ENCODE data around the gene SDK2. TPM values are rescaled to one million over a fixed set of nuclear protein-coding genes. Genes with fewer than 3 reads are reported as not detected.

The SDK2 gene
- total and polyA plus RNA-seq, 11 donors = 0.84 to 4.0 (median 2.6) TPM

GRCh38 chr17:73690676-73691075, 46.4 kb upstream of the SDK2 start:
- 74 to 84% (median 84%) methylated on average over 10 of the region's 10 CpGs for WGBS, 4 donors
- ATAC-seq = no peak
- H3K27me3 ChIP-seq = peaks cover 0 to 5% (median 0%) of the 10 kb centered on the region in 9 donors
- DNase-seq = no peak
- H3K36me3 ChIP-seq = no peaks in the 10 kb centered on the region
- peaks cover 0 to 3% (median 0%) of the 10 kb centered on the region in 12 donors for H3K9me3 ChIP-seq
- intact Hi-C loops (cut with DNase I) = no loop called here
- TF ChIP-seq CTCF (IDR thresholded peaks at IDR 0.05) = no peak
- no peak for TF ChIP-seq POLR2A (IDR thresholded peaks at IDR 0.05)
- no peak overlapping the region for H3K4me3 ChIP-seq
- no peak overlapping the region for H3K27ac ChIP-seq
- no peaks in the 10 kb centered on the region for H3K4me1 ChIP-seq

DNA sequence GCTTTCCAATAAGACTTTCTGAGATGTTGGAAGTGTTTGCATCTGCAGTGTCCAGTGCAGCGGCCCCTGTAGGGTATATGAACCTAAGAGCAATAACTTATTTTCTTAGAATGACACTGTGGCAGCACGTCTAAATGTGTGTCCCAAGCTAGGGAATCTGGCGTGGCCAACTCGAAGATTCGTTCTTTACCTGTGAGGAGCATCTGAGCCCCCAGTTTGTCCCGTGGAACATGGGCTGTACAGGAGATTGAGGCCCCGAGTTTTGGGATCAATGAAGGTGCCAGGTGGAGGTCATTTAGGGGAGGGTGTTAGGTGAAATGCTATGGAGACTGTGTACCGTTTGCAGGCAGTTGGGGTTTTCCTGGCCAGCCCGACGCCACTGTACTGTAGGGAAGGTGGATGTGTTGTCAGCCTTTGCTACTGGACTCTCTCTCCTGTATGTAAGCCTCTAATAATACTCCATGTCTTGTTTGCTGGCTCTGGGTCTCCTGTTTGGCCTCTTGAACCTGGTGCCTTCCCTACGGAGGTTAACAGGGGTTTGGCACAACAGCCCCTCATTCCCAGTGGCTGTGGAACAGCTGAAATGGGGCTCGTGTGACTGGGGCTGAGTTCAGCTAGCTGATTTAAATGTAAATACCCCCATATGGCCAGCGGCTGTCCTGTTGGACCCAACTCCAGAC, 45.5 kb upstream of the SDK2 start:
- TF ChIP-seq CTCF (IDR thresholded peaks at IDR 0.05) = no peak
- no peak for TF ChIP-seq POLR2A (IDR thresholded peaks at IDR 0.05)
- H3K27me3 ChIP-seq = peaks cover 0 to 5% (median 0%) of the 10 kb centered on the region in 9 donors
- H3K27ac ChIP-seq = no peak overlapping the region
- ATAC-seq = no peak
- no peaks in the 10 kb centered on the region for H3K4me1 ChIP-seq
- 80 to 92% (median 87%) methylated on average over 11 to 13 of the region's 13 CpGs for WGBS, 4 donors
- no peak overlapping the region for H3K4me3 ChIP-seq
- no peaks in the 10 kb centered on the region for H3K36me3 ChIP-seq
- H3K9me3 ChIP-seq = peaks cover 0 to 3% (median 0%) of the 10 kb centered on the region in 12 donors
- intact Hi-C loops (cut with DNase I) = no loop called here
- no peak for DNase-seq

GRCh38 chr17:73686961-73687360, 42.7 kb upstream of the SDK2 start:
- no peak overlapping the region for H3K4me3 ChIP-seq
- no peak overlapping the region for H3K27ac ChIP-seq
- WGBS, 4 donors = 75 to 92% (median 92%) methylated on average over 3 of the region's 3 CpGs
- peaks cover 0 to 10% (median 0%) of the 10 kb centered on the region in 9 donors for H3K27me3 ChIP-seq
- DNase-seq (no peak), ATAC-seq (no peak)
- no peaks in the 10 kb centered on the region for H3K4me1 ChIP-seq
- TF ChIP-seq CTCF (IDR thresholded peaks at IDR 0.05) = no peak
- no peak for TF ChIP-seq POLR2A (IDR thresholded peaks at IDR 0.05)
- intact Hi-C loops (cut with DNase I) = no loop called here
- H3K9me3 ChIP-seq = peaks cover 0 to 7% (median 2%) of the 10 kb centered on the region in 12 donors
- no peaks in the 10 kb centered on the region for H3K36me3 ChIP-seq

- DNase-seq (no peak), ATAC-seq (no peak)
- Histone ChIP-seq H3K27me3 (peaks cover 0 to 10% (median 0%) of the 10 kb centered on the region in 9 donors), H3K4me3 (no peak overlapping the region), H3K4me1 (no peaks in the 10 kb centered on the region), H3K9me3 (peaks cover 0 to 15% (median 7%) of the 10 kb centered on the region in 12 donors), H3K27ac (no peak overlapping the region), H3K36me3 (no peaks in the 10 kb centered on the region)
- TF ChIP-seq CTCF (IDR thresholded peaks at IDR 0.05) (no peak), POLR2A (IDR thresholded peaks at IDR 0.05) (no peak)
- intact Hi-C loops (cut with DNase I) = no loop called here
These were observed 41.9 kb upstream of the SDK2 start for GRCh38 chr17:73686126-73686525.
